ENCODE data around the gene MEF2D.

- TF ChIP-seq POLR2A (IDR thresholded peaks at IDR 0.05; ENCODE audit: low read length) (no peak), GATA1 (IDR thresholded peaks at IDR 0.05; ENCODE audit: low read depth, low read length) (no peak)
Measured at GRCh38 chr1:156468693-156469345, 31.8 kb downstream of the MEF2D start.
